ENCODE measurements around the gene LRP2. TPM values are rescaled to one million over a fixed set of nuclear protein-coding genes. Genes with fewer than 3 reads are reported as not detected.
"Not testable (repeated sequence)": the region's sequence is repeated elsewhere in the genome, so short reads cannot be mapped to it uniquely, and the experiment has no call there.

Gene LRP2
- total and polyA plus RNA-seq, 10 of the 15 experiments (the other 5 are each of a cell fraction or from before 2014, with no cell fraction given) = 0.01 to 0.19 (median 0.06) TPM; not detected in 5

DNA sequence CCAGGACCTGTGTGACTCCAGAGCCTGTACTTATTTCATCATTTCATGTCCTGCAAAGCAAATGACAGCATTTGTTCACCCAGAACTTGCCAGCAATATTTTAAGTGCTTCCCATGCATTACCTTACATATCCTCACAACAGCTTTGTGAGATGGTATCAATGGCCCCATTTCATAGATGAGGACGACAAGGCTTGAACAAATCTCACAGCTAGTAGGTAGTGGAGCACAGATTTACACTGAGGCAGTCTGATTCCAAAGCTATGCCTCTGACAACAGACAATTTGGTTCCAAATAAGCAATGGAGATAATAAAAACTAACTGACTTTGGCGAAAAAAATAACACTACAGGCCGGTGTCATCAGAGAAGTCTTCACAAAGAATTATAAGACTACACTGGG is 33.5 kb downstream of the LRP2 start:
- CTCF ChIA-PET = no interaction called here
- in situ Hi-C loops (cut with MboI) = no loop called here

GRCh38 chr2:169327837-169328236 is 34.5 kb downstream of the LRP2 start:
- H3K79me2 ChIP-seq (ENCODE audit: control insufficient read depth, insufficient read depth, low read length); H3K9me3 ChIP-seq (replicated peaks; ENCODE audit: control insufficient read depth, insufficient read depth, low read length); H3K27ac ChIP-seq (ENCODE audit: control insufficient read depth, insufficient read depth); H3K4me2 ChIP-seq (ENCODE audit: control insufficient read depth, insufficient read depth); RAD21 ChIA-PET (ENCODE audit: unreplicated experiment); intact Hi-C loops (cut with micrococcal nuclease; ENCODE audit: unreplicated experiment); H3K4me1 ChIP-seq (ENCODE audit: control insufficient read depth, insufficient read depth, low read length); SMC1A ChIA-PET (ENCODE audit: uncharacterized antibody, unreplicated experiment); H3K36me3 ChIP-seq (ENCODE audit: control insufficient read depth in 2 of 2, insufficient read depth in 2 of 2, low read length in 1 of 2); H4K20me1 ChIP-seq (ENCODE audit: control insufficient read depth, insufficient read depth); in situ Hi-C loops (cut with MboI); FAIRE-seq; BruUV-seq (replicated peaks); H3K9ac ChIP-seq (ENCODE audit: control insufficient read depth, insufficient read depth, low read length); ATAC-seq; H3K27me3 ChIP-seq (replicated peaks in 1 of 2; ENCODE audit: control insufficient read depth in 2 of 2, insufficient read depth in 2 of 2, low read length in 1 of 2); H2AFZ ChIP-seq (ENCODE audit: control insufficient read depth, low read depth, low read length); DNase-seq (ENCODE audit: low read depth, low spot score); H3K4me3 ChIP-seq: not testable (repeated sequence)
- POLR2A ChIA-PET = interaction anchor here (0.6 kb wide), 1 partner anchor 68 kb away, joined by 3 read pairs; no protein-coding TSS in a partner anchor
- WGBS (ENCODE audit: insufficient coverage, insufficient replicate concordance, low lambda C conversion rate, missing lambda C conversion rate) = 27% methylated on average over 3 of the region's 33 CpGs
- CTCF ChIA-PET = interaction anchor here (0.6 kb wide), 1 partner anchor 62 kb away, joined by 3 read pairs; no protein-coding TSS in a partner anchor

More for the DNA sequence above, 33.5 kb downstream of the LRP2 start:
- Histone ChIP-seq H3K4me2 (ENCODE audit: control insufficient read depth, insufficient read depth) (no peak overlapping the region), H3K27ac (ENCODE audit: control insufficient read depth, insufficient read depth) (no peak overlapping the region), H2AFZ (ENCODE audit: control insufficient read depth, low read depth, low read length) (no peak overlapping the region), H3K27me3 (replicated peaks in 1 of 2; ENCODE audit: control insufficient read depth in 2 of 2, insufficient read depth in 2 of 2, low read length in 1 of 2) (no peaks in the 10 kb centered on the region), H3K4me3 (no peak overlapping the region), H4K20me1 (ENCODE audit: control insufficient read depth, insufficient read depth) (no peaks in the 10 kb centered on the region), H3K79me2 (ENCODE audit: control insufficient read depth, insufficient read depth, low read length) (no peaks in the 10 kb centered on the region), H3K9ac (ENCODE audit: control insufficient read depth, insufficient read depth, low read length) (no peak overlapping the region), H3K36me3 (ENCODE audit: control insufficient read depth in 2 of 2, insufficient read depth in 2 of 2, low read length in 1 of 2) (no peaks in the 10 kb centered on the region), H3K9me3 (replicated peaks; ENCODE audit: control insufficient read depth, insufficient read depth, low read length) (no peaks in the 10 kb centered on the region), H3K4me1 (ENCODE audit: control insufficient read depth, insufficient read depth, low read length) (no peaks in the 10 kb centered on the region)
- TF ChIP-seq ASH2L (IDR thresholded peaks at IDR 0.05; ENCODE audit: borderline replicate concordance, low read depth) = no peak
- POLR2A ChIA-PET = no interaction called here
- no TSS peak for BruUV-seq (replicated peaks)
- DNase-seq (ENCODE audit: low read depth, low spot score) (no peak), ATAC-seq (no peak), FAIRE-seq (no peak)
- RAD21 ChIA-PET (ENCODE audit: unreplicated experiment) = no interaction called here
- 30% methylated on average over 3 of the region's 3 CpGs for WGBS (ENCODE audit: insufficient coverage, insufficient replicate concordance, low lambda C conversion rate, missing lambda C conversion rate)
- intact Hi-C loops (cut with micrococcal nuclease; ENCODE audit: unreplicated experiment) = no loop called here
- SMC1A ChIA-PET (ENCODE audit: uncharacterized antibody, unreplicated experiment) = no interaction called here

DNA sequence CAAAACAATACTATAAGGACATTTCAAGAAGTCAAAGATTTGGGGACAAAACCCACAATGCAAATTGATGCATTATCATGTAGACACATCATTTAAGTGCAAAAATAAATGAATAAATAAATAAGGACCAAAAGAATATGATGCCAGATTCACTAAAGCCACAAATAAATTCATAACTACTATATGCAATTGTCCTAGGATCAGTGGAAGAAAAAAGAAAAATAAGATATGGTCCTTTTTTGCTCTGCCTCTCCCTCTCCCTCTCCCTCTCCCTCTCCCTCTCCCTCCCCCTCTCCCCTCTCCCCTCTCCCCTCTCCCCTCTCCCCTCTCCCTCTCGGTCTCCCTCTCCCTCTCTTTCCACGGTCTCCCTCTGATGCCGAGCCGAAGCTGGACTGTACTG is 36.4 kb downstream of the LRP2 start:
- H3K4me3 ChIP-seq; H3K9me3 ChIP-seq (replicated peaks; ENCODE audit: control insufficient read depth, insufficient read depth, low read length); intact Hi-C loops (cut with micrococcal nuclease; ENCODE audit: unreplicated experiment); in situ Hi-C loops (cut with MboI); CTCF ChIA-PET; DNase-seq (ENCODE audit: low read depth, low spot score); H3K36me3 ChIP-seq (ENCODE audit: control insufficient read depth in 2 of 2, insufficient read depth in 2 of 2, low read length in 1 of 2); ATAC-seq; RAD21 ChIA-PET (ENCODE audit: unreplicated experiment); H4K20me1 ChIP-seq (ENCODE audit: control insufficient read depth, insufficient read depth); H3K27ac ChIP-seq (ENCODE audit: control insufficient read depth, insufficient read depth); H3K9ac ChIP-seq (ENCODE audit: control insufficient read depth, insufficient read depth, low read length); H3K79me2 ChIP-seq (ENCODE audit: control insufficient read depth, insufficient read depth, low read length); H3K27me3 ChIP-seq (replicated peaks in 1 of 2; ENCODE audit: control insufficient read depth in 2 of 2, insufficient read depth in 2 of 2, low read length in 1 of 2); FAIRE-seq; H3K4me1 ChIP-seq (ENCODE audit: control insufficient read depth, insufficient read depth, low read length); H2AFZ ChIP-seq (ENCODE audit: control insufficient read depth, low read depth, low read length); SMC1A ChIA-PET (ENCODE audit: uncharacterized antibody, unreplicated experiment); POLR2A ChIA-PET; H3K4me2 ChIP-seq (ENCODE audit: control insufficient read depth, insufficient read depth); BruUV-seq (replicated peaks): not testable (repeated sequence)
- WGBS (ENCODE audit: insufficient coverage, insufficient replicate concordance, low lambda C conversion rate, missing lambda C conversion rate) = no CpG with 5 or more reads among the region's 4 CpGs

Measured in GM12878 (cell line).